ENCODE data around the gene HK2. TPM values are rescaled to one million over a fixed set of nuclear protein-coding genes. Genes with fewer than 3 reads are reported as not detected.

The HK2 gene
- total RNA-seq, 3 donors from 2014 or later, result 9.8 to 39.2 (median 19.9) TPM

DNA sequence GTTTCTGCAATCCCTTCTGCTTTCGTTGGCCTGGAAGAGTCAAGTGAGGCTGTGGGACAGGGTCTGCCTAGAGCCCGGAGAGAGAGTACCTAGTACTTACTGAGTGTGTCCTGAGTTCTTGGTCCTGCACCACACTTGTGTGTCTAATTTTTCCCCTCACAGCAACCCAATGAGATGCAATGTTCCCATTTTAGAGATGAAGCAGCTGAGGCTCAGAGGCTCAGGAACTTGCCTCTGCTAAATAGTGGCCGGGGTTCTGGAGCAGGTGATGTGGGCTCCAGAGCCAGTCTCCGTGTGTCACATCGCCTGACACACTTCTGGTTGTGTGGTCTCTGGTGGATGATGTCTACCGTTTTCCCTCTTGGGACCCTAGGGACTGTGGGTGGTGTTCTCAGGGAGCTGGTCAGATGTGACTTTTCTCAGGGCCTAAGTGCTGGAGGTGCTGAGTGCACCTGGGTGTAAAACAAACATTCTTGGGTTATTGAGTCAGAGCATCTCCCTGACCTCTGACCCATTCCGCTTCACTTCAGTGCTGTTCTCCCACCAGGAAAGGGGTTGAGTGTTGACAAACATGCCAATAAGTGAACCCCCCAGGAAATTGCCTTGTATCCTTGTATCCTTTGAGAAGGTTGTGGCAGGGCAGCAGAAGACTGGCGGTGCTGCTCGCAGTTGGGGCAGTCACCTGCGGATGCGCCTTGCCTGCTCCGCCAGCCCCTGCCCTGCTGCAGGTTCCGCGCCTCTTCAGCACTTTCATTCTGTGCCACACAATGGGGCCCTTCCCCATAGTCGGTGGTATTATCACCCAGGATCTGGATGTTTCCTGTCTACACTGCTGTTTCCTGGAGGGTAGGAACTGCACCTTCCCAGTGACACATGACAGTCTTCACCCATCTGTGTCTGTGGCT, 32.1 kb downstream of the HK2 start:
- intact Hi-C loops (cut with DNase I; ENCODE audit: low total_unique reads), result loop anchor here (1.0 kb wide), 1 partner anchor 38 kb away; no protein-coding TSS in a partner anchor
- H3K27ac ChIP-seq, result peak overlapping the region; percentile 1 to 27
- no peaks in the 10 kb centered on the region for H3K36me3 ChIP-seq
- no peaks in the 10 kb centered on the region for H3K9me3 ChIP-seq
- H3K27me3 ChIP-seq, result no peaks in the 10 kb centered on the region
- H3K4me1 ChIP-seq, result no peaks in the 10 kb centered on the region
- DNase-seq (ENCODE audit: low spot score in 2 of 2), result no peak
- TF ChIP-seq POLR2A (IDR thresholded peaks at IDR 0.05), result no peak
- TF ChIP-seq POLR2AphosphoS5 (IDR thresholded peaks at IDR 0.05), result no peak
- TF ChIP-seq, protein P1, sequence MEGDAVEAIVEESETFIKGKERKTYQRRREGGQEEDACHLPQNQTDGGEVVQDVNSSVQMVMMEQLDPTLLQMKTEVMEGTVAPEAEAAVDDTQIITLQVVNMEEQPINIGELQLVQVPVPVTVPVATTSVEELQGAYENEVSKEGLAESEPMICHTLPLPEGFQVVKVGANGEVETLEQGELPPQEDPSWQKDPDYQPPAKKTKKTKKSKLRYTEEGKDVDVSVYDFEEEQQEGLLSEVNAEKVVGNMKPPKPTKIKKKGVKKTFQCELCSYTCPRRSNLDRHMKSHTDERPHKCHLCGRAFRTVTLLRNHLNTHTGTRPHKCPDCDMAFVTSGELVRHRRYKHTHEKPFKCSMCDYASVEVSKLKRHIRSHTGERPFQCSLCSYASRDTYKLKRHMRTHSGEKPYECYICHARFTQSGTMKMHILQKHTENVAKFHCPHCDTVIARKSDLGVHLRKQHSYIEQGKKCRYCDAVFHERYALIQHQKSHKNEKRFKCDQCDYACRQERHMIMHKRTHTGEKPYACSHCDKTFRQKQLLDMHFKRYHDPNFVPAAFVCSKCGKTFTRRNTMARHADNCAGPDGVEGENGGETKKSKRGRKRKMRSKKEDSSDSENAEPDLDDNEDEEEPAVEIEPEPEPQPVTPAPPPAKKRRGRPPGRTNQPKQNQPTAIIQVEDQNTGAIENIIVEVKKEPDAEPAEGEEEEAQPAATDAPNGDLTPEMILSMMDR (IDR thresholded peaks at IDR 0.05), result no peak
- no peak overlapping the region for H3K4me3 ChIP-seq

DNA sequence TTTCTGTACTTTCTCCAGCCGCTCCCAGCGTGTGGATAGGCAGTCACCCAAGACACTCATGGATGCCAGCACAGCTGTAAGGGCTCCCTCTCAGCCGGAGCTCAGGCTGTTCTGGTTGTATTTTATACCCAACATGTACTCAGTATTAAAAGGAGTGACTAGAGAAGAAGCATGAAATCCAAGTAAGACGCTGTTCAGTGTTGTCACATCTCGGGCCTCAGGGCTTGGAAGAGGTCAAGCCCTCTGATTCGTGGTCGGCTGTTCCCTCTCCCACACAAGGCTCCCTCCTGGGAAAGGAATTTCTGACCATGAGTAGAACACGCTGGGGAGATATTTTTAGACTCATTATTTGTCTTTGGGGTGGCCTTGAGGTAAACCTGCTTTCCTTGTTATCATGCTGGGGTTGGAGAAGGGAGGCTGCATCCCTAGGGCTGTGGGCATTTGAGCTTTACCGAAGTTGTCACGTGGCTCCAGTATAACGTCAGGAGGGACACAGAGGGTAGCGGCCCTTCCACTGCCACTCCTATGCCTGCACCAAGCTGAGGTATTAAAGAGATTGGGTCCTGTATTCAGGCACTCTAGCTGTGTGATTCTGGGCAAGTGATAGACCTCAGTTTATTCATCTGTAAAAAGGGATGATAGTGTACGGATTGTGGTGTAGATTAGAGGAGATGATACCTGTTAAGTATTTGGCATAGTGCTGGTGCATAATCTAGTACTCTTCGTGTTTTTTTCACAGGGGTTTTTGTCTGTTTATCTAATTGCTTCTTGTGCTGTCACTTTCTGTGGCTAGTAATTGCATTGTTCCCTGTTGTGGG, 34.1 kb downstream of the HK2 start:
- no peak for DNase-seq (ENCODE audit: low spot score in 2 of 2)
- H3K27ac ChIP-seq, result peak overlapping the region; percentile 3 to 30
- H3K4me3 ChIP-seq, result no peak overlapping the region
- H3K4me1 ChIP-seq, result no peaks in the 10 kb centered on the region
- no peaks in the 10 kb centered on the region for H3K36me3 ChIP-seq
- intact Hi-C loops (cut with DNase I; ENCODE audit: low total_unique reads), result no loop called here
- no peak for TF ChIP-seq POLR2A (IDR thresholded peaks at IDR 0.05)
- TF ChIP-seq, protein P1 (IDR thresholded peaks at IDR 0.05), result no peak
- no peak for TF ChIP-seq POLR2AphosphoS5 (IDR thresholded peaks at IDR 0.05)
- no peaks in the 10 kb centered on the region for H3K27me3 ChIP-seq
- H3K9me3 ChIP-seq, result no peaks in the 10 kb centered on the region

DNA sequence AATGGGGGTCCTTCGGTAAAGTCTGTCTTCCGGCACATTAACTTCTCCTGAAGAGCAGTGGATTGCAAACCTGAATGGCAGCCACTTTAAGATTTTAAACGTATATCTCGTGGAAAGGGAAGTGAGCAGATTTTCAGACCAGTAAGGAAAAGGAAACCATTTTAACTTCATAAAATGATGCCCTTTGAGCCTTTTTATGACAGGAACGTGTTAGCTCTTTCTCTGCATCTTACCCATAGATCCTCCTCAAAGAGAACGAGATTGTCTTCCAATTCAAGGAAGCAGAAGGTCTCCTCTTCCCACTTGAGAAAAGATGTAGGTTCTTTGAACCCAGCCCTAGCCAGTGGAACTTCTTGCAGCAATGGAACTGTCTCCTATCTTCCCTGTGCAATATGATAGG, 35.6 kb downstream of the HK2 start:
- no peak for DNase-seq (ENCODE audit: low spot score in 2 of 2)

DNA sequence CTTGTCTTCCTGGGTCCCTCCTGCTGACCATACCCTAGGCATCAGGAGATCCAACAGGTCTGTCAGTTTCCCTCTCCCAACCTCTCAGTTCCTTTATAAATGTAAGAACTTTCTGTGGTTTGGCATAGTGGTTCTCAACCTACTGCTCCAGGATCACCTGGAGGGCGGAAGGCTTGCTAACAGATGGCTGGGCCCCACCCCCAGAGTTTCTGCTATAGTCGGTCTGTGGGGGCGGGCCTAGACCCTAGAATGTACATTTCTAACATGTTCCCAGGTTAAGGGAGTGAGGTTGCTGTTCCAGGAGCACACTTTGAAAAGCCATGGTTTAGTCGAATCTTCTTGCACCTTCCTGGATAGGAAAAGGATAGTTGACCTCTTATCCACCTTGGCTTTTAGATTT, 37.0 kb downstream of the HK2 start:
- intact Hi-C loops (cut with DNase I; ENCODE audit: low total_unique reads), result loop anchor here (5.0 kb wide), 1 partner anchor 159 kb away; no protein-coding TSS in a partner anchor
- H3K4me1 ChIP-seq, result no peaks in the 10 kb centered on the region

More for the DNA sequence above, 35.6 kb downstream of the HK2 start:
- H3K9me3 ChIP-seq, result no peaks in the 10 kb centered on the region
- no peak overlapping the region for H3K27ac ChIP-seq
- no peaks in the 10 kb centered on the region for H3K36me3 ChIP-seq
- no peaks in the 10 kb centered on the region for H3K4me1 ChIP-seq
- no peak overlapping the region for H3K4me3 ChIP-seq
- no peak for TF ChIP-seq POLR2A (IDR thresholded peaks at IDR 0.05)
- TF ChIP-seq, protein P1 (IDR thresholded peaks at IDR 0.05), result no peak
- no peak for TF ChIP-seq POLR2AphosphoS5 (IDR thresholded peaks at IDR 0.05)
- no peaks in the 10 kb centered on the region for H3K27me3 ChIP-seq
- intact Hi-C loops (cut with DNase I; ENCODE audit: low total_unique reads), result no loop called here

More for the DNA sequence above, 37.0 kb downstream of the HK2 start:
- Histone ChIP-seq H3K36me3 (no peaks in the 10 kb centered on the region), H3K9me3 (no peaks in the 10 kb centered on the region), H3K27ac (no peak overlapping the region), H3K4me3 (no peak overlapping the region), H3K27me3 (no peaks in the 10 kb centered on the region)
- DNase-seq (ENCODE audit: low spot score in 2 of 2), result no peak
- TF ChIP-seq, protein P1 (IDR thresholded peaks at IDR 0.05), result no peak
- TF ChIP-seq POLR2A (IDR thresholded peaks at IDR 0.05) (no peak), POLR2AphosphoS5 (IDR thresholded peaks at IDR 0.05) (no peak)
